Ectodermal cell (in vitro differentiated cells): Measurements from ENCODE around the gene LRMDA. TPM values are rescaled to one million over a fixed set of nuclear protein-coding genes. Genes with fewer than 3 reads are reported as not detected.

Source experiments
- H3K27ac ChIP-seq: 2 replicates; pipeline ENCODE4 v1.7.0; 2013; ENCODE audit warnings: mild to moderate bottlenecking, low read depth, low read length; ENCODE audit not compliant: insufficient read depth, poor library complexity, severe bottlenecking
- H3K27me3 ChIP-seq: 2 replicates; pipeline ENCODE4 v1.7.0; 2013; ENCODE audit warnings: mild to moderate bottlenecking, low read length; ENCODE audit not compliant: insufficient read depth, control insufficient read depth, poor library complexity, severe bottlenecking
- H3K36me3 ChIP-seq: one replicate; pipeline ENCODE4 v1.7.0; 2013; ENCODE audit warnings: low read length; ENCODE audit not compliant: control insufficient read depth, insufficient read depth
- H3K4me1 ChIP-seq: one replicate; pipeline ENCODE4 v1.7.0; 2013; ENCODE audit warnings: low read length; ENCODE audit not compliant: control insufficient read depth, insufficient read depth
- H3K4me3 ChIP-seq: 2 replicates; pipeline ENCODE4 v1.7.0; 2013; ENCODE audit warnings: low read depth, low read length, control low read depth; ENCODE audit not compliant: insufficient read depth
- H3K9me3 ChIP-seq: 2 replicates; pipeline ENCODE4 v1.7.0; 2013; ENCODE audit warnings: mild to moderate bottlenecking, low read length, moderate library complexity; ENCODE audit not compliant: control insufficient read depth
- WGBS, 2 experiments: methylation state at CpG; one replicate each; pipeline ENCODE4 v1.1.7; 2013; ENCODE audit warnings: missing lambda C conversion rate in 2 of 2; 5-methylcytosine and 5-hydroxymethylcytosine counted together
- polyA plus RNA-seq, 4 experiments: library from polyadenylated mRNA; stranded (reverse); fragments of 50-300 nt; gene quantifications; one replicate each; pipeline ENCODE4 v1.2.3, GENCODE V29; 2013

Gene LRMDA
- polyA plus RNA-seq (2013, experiment 1 of 4): 0.28 TPM
- polyA plus RNA-seq (2013, experiment 2 of 4): 1.3 TPM
- polyA plus RNA-seq (2013, experiment 3 of 4): 1.3 TPM
- polyA plus RNA-seq (2013, experiment 4 of 4): 0.65 TPM

GRCh38 chr10:75431180-75432111 is at the start of gene LRMDA:
LRMDA (plus strand) TSS chr10:75431624.
- Histone ChIP-seq H3K4me3 (peak within 1 kb of the TSS; percentile 27), H3K36me3 (no peaks in the 10 kb centered on the region), H3K27me3 (peaks cover 91% of the 10 kb centered on the region), H3K4me1 (peaks cover 45% of the 10 kb centered on the region), H3K9me3 (no peaks in the 10 kb centered on the region), H3K27ac (peak within 1 kb of the TSS; percentile 56)
- WGBS, 2 experiments: 4% methylated on average over 82 of the region's 82 CpGs

- Histone ChIP-seq H3K4me3 (no peak overlapping the region), H3K36me3 (no peaks in the 10 kb centered on the region), H3K27me3 (no peaks in the 10 kb centered on the region), H3K4me1 (no peaks in the 10 kb centered on the region), H3K27ac (no peak overlapping the region), H3K9me3 (no peaks in the 10 kb centered on the region)
- 89 to 94% methylated on average over 3 of the region's 3 CpGs for WGBS, 2 experiments
These were observed 45.3 kb upstream of the LRMDA start for GRCh38 chr10:75386128-75386527.

GRCh38 chr10:75388082-75388481 is 43.3 kb upstream of the LRMDA start:
- Histone ChIP-seq H3K36me3 (no peaks in the 10 kb centered on the region), H3K4me1 (no peaks in the 10 kb centered on the region), H3K27ac (no peak overlapping the region), H3K27me3 (peaks cover 12% of the 10 kb centered on the region), H3K9me3 (no peaks in the 10 kb centered on the region), H3K4me3 (no peak overlapping the region)
- WGBS, 2 experiments: 94 to 97% methylated on average over 3 of the region's 3 CpGs

- Histone ChIP-seq H3K36me3 (no peaks in the 10 kb centered on the region), H3K9me3 (no peaks in the 10 kb centered on the region), H3K27me3 (peaks cover 32% of the 10 kb centered on the region), H3K4me1 (no peaks in the 10 kb centered on the region), H3K27ac (no peak overlapping the region), H3K4me3 (no peak overlapping the region)
These were observed 41.2 kb upstream of the LRMDA start for GRCh38 chr10:75390178-75390577.

- Histone ChIP-seq H3K4me1 (no peaks in the 10 kb centered on the region), H3K27me3 (peaks cover 53% of the 10 kb centered on the region), H3K9me3 (no peaks in the 10 kb centered on the region), H3K27ac (no peak overlapping the region), H3K4me3 (no peak overlapping the region), H3K36me3 (no peaks in the 10 kb centered on the region)
- 82 to 85% methylated on average over 2 of the region's 2 CpGs for WGBS, 2 experiments
These were observed 39.2 kb upstream of the LRMDA start for GRCh38 chr10:75392271-75392670.

- no peaks in the 10 kb centered on the region for H3K4me1 ChIP-seq
- no peaks in the 10 kb centered on the region for H3K9me3 ChIP-seq
- peaks cover 58% of the 10 kb centered on the region for H3K27me3 ChIP-seq
- H3K4me3 ChIP-seq: no peak overlapping the region
- H3K27ac ChIP-seq: no peak overlapping the region
- peaks cover 4% of the 10 kb centered on the region for H3K36me3 ChIP-seq
These were observed 38.7 kb upstream of the LRMDA start for GRCh38 chr10:75392744-75393143.

- no peak overlapping the region for H3K4me3 ChIP-seq
- 88 to 89% methylated on average over 7 of the region's 7 CpGs for whole genome bisulfite sequencing, 2 experiments
- H3K4me1 ChIP-seq: no peaks in the 10 kb centered on the region
- peaks cover 7% of the 10 kb centered on the region for H3K36me3 ChIP-seq
- H3K27ac ChIP-seq: no peak overlapping the region
- H3K27me3 ChIP-seq: peaks cover 73% of the 10 kb centered on the region
- no peaks in the 10 kb centered on the region for H3K9me3 ChIP-seq
These were observed 37.2 kb upstream of the LRMDA start for GRCh38 chr10:75394221-75394620.

- H3K4me3 ChIP-seq: peak overlapping the region; percentile 91
- no peaks in the 10 kb centered on the region for H3K9me3 ChIP-seq
- peaks cover 83% of the 10 kb centered on the region for H3K27me3 ChIP-seq
- H3K27ac ChIP-seq: no peak overlapping the region
- H3K36me3 ChIP-seq: peaks cover 13% of the 10 kb centered on the region
- H3K4me1 ChIP-seq: no peaks in the 10 kb centered on the region
- WGBS, 2 experiments: 7% methylated on average over 64 of the region's 64 CpGs
These were observed 36.1 kb upstream of the LRMDA start for GRCh38 chr10:75395066-75395931.

GRCh38 chr10:75395932-75396630 is 35.3 kb upstream of the LRMDA start:
- Histone ChIP-seq H3K4me1 (no peaks in the 10 kb centered on the region), H3K27ac (peak overlapping the region; percentile 6), H3K27me3 (peaks cover 91% of the 10 kb centered on the region), H3K36me3 (peaks cover 13% of the 10 kb centered on the region), H3K9me3 (no peaks in the 10 kb centered on the region), H3K4me3 (peak overlapping the region; percentile 91)
- 2% methylated on average over 65 of the region's 65 CpGs for WGBS, 2 experiments
